NCI-H1694 treated with DMSO at 0.1 percent for 48 hours (cell line): ENCODE results near the gene PLXNB3.
"Not testable (repeated sequence)": the region's sequence is repeated elsewhere in the genome, so short reads cannot be mapped to it uniquely, and the experiment has no call there.

Experiments
- DNase-seq: peaks from one replicate; lab custom pipeline; 2025; lab: John Stamatoyannopoulos, UW

Gene PLXNB3

DNA sequence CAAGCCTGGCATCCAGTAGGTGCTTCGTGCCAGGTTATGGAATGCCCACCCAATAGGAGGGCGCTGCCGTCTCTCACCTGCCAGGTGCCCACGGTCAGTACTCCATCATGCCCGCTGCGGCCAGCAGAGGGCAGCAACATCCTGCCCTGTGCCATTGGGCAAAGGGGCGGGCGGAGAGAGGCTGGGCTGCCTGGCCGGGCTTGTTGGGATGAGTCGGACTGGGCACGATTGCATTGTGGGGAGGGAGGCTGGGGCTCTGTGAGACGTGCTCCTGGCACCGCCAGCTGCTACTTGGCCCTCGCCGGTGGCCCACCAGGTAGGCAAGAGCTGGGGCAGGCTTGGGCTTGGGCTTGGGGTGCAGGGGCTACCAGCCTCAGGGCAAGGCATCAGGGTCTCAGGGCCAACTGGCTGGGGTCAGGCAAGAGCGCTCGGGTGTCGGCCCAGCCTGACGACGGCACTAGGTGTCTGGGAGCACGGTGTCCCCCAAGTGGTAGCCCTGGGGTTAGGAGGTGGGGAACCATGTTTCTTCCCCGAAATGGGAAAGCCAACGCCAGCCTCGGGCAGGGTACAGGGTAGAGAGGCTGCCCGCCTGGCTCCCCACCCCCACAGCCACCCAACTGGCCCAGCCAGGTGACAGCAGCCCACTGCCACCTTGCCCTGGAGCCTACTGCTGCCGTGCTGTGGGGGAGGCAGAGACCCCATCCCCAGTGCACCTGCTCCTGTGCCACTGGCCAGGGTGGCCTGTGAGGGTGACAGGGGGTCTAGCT, at the start of gene PLXNB3:
TSS of gene PLXNB3 (plus strand) at position 261 of the 767 bp plus-strand sequence. CDS start 1,287 bp downstream, outside the sequence.
- DNase-seq, result peak; percentile 56

- DNase-seq, result no peak
Measured at GRCh38 chrX:153714256-153714655, 49.8 kb upstream of the PLXNB3 start.

DNA sequence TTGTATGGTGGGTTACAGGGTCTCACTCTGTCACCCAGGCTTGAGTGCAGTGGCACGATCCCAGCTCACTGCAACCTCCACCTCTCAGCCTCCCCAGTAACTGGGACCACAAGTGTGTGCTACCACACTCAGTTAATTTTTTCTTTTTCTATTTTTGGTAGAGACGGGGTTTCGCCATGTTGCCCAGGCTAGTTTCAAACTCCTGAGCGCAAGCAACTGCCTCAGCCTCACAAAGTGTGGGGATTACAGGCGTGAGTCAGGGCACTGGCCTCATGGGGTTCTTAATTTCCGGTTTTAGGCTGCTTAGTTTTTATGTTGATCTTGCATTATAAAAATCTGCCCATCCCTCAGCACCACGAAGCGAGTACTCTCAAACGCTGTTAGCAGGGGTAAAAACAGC, 46.6 kb upstream of the PLXNB3 start:
- DNase-seq, result no peak

DNA sequence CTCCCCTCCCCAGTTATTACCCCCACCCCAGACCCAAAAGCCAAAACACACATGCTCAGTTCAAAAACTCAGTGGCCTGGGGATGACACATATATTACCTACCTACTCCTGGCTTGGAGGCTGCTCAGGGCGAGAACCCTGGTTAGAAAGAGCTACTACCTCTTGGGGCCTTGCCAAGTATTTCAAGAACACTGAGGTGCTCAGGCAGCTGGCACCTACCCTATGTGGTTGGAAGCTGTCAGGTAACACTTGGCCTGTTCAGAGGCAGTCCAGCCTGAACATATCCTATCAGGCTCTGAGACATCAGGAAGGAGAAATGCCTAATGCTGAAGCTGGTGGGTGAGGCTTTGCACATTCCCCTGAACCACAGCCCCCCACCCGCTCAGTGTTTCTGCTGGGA, 44.8 kb upstream of the PLXNB3 start:
- DNase-seq, result no peak

GRCh38 chrX:153719701-153720100, 44.3 kb upstream of the PLXNB3 start:
- DNase-seq, result no peak

- DNase-seq, result no peak
Measured at GRCh38 chrX:153722704-153723350, 41.2 kb upstream of the PLXNB3 start.

- peak; percentile 35 for DNase-seq
Measured at GRCh38 chrX:153723351-153724251, 40.4 kb upstream of the PLXNB3 start.

DNA sequence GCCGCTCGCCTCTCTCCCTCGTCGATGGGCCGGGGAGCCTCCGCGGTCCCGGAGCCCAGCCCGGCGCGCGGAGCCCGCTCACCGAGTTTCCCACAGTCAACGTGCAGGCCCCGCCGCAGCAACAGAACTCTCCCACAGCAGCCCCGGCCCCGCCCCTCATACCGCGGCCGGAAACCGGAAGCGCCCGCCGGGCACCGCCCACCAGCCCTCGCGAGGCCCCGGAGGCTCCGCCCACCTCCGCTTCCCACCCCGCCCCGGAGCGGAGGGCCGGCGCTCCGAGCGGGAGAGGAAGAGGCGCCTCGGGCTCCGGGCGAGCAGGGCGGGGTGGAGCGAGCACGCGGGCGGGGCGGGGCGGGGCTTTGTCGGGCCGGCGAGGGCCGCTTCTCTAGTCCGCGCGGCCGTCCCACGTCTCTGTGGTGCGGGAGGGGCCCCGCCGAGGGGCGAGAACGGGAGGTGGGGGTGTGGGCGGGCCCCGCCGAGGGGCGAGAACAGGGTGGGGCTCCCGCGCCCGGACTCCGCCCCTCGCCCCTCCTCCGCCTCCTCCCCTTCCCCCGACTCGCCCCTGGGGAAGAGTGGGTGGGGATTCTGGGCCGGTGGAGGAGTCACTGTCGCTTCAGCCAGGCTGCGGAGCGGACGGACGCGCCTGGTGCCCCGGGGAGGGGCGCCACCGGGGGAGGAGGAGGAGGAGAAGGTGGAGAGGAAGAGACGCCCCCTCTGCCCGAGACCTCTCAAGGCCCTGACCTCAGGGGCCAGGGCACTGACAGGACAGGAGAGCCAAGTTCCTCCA, 39.6 kb upstream of the PLXNB3 start, which contains the start of the genes ABCD1 and BCAP31:
TSS of gene ABCD1 (plus strand) at position 605 of the 787 bp plus-strand sequence. CDS start 411 bp downstream, outside the sequence.
TSS of gene BCAP31 (minus strand) at position 136 of the 787 bp plus-strand sequence. CDS start 1,143 bp downstream, outside the sequence.
- peak; percentile 76 for DNase-seq

DNA sequence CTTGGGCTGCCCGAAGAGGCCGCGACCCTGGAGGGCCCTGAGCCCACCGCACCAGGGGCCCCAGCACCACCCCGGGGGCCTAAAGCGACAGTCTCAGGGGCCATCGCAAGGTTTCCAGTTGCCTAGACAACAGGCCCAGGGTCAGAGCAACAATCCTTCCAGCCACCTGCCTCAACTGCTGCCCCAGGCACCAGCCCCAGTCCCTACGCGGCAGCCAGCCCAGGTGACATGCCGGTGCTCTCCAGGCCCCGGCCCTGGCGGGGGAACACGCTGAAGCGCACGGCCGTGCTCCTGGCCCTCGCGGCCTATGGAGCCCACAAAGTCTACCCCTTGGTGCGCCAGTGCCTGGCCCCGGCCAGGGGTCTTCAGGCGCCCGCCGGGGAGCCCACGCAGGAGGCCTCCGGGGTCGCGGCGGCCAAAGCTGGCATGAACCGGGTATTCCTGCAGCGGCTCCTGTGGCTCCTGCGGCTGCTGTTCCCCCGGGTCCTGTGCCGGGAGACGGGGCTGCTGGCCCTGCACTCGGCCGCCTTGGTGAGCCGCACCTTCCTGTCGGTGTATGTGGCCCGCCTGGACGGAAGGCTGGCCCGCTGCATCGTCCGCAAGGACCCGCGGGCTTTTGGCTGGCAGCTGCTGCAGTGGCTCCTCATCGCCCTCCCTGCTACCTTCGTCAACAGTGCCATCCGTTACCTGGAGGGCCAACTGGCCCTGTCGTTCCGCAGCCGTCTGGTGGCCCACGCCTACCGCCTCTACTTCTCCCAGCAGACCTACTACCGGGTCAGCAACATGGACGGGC, 38.8 kb upstream of the PLXNB3 start:
- no peak for DNase-seq

DNA sequence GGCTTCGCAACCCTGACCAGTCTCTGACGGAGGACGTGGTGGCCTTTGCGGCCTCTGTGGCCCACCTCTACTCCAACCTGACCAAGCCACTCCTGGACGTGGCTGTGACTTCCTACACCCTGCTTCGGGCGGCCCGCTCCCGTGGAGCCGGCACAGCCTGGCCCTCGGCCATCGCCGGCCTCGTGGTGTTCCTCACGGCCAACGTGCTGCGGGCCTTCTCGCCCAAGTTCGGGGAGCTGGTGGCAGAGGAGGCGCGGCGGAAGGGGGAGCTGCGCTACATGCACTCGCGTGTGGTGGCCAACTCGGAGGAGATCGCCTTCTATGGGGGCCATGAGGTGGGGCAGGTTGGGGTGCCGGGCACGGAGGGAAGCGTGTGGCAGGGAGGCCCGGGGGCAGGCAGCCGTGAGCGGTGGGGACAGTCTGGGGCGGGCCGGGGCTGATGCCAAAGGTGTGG, 38.2 kb upstream of the PLXNB3 start:
- DNase-seq, result no peak

DNA sequence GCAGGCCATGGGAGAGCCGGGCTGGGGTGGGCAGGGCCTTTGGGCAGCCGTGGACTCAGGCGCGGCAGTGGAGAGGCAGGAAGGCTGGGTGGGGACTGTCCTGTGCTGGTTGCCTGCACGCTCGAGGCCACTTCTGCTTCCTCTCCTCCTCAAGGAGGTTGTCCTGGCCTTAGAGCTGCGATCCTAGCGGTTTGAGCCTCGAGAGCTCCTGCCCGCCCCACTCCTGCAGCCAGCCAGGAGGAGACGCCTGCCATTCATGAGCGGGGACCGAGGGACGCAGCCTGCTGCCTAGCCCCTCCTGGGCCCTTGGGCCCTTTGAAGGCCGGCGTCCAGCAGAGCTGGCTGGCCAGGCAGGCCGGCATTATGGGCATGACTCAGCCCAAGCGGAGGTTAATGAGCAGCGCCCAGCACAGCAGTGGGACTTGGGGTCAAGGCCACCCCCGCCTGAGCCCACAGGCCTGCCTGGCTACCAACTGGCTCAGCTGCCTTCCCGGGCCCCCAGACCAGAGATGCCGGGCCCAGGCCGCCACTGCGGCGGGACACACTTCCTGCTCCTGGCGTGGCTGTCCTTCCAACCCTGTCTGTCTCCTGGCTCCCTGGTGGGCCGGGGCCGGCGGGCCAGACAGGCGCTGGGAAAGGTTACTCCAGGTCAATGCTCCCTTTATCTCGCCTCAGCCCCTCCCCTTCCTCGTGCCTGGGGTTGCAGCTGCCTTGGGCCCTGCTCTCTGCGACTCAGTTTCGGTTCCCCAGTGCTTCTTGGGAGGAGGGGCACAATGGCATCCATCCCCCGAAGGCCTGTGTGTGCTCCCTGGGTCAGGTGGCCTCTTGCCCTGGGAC, 37.5 kb upstream of the PLXNB3 start:
- no peak for DNase-seq

- no peak for DNase-seq
Measured at GRCh38 chrX:153727123-153727931, 36.7 kb upstream of the PLXNB3 start.

DNA sequence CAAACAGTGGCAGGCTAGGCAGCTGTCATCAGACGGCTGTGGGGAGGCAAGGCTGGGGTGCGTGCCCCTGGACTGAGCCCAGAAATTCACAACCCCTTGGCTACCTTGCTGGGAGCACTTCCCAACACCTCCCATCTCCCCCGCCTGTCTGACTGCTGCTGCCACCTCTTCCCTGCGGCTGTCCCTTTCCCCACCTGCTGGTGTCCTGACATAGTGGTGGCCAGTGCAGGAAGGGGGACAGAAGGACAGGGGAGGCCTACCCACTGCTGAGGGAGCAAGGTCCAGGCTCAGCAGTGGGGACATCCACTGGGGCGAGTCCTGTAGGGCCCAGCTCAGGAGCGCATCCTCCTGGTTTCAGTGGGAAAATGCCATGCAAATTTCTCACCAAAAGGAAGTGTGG, 36.0 kb upstream of the PLXNB3 start:
- no peak for DNase-seq

DNA sequence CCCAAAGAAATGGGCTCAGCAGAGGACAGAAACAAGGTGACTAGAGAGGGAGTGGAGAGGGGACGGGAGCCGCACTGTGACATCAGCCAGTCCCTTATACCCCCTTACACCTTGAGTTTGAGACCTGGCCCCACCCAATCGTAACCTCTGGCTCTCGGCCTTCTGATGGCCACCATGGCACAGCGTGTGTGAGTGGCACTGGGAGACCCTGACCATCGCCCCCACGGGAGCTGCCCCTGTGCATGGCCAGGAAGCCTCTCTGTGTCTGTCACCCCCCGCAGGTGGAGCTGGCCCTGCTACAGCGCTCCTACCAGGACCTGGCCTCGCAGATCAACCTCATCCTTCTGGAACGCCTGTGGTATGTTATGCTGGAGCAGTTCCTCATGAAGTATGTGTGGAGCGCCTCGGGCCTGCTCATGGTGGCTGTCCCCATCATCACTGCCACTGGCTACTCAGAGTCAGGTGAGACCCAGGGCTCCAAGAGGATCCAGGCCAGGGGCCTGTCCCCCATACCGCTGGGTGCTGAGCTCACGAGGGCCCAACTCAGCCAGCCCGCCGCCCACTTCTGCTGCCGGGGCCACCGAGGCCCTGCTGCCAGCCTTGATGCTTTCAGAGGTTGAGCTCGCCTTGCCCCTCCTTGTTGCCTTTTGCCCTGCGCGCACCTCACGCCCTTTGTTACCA, 35.0 kb upstream of the PLXNB3 start:
- DNase-seq, result no peak

GRCh38 chrX:153730115-153730514, 33.9 kb upstream of the PLXNB3 start:
- not testable (repeated sequence) for DNase-seq

DNA sequence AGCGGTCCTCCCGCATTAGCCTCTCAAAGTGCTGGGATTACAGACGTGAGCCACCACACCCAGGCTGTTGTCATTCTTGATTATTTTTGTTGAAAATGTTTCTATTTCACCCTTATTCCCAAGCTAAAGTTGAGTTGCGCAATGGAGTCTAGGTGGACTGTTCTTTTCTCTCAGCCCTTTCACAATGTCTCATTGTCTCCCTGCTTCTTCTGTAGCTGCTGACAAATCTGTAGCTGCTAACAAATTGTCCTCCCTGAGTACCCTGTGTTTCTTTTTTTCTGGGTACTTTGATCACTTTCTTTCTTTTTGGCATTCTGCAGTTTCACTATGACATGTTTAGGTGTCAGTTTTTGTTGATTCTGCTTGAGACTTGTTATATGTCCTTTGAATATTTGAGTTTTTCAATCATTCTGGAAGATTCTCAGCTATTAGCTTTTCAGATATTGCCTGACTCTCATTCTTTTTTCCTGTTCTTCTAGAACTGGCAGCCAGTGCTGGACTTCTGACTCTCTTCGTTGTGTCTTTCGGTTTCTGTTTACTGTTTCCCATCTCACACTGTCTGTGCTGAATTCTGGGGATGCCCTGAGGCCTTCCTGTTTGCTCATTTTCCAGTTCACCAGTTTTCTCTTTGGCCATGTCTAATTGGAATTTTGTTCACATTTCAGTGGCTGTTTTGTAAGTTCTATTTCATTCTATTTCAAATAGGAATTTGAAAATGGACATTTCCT, 32.8 kb upstream of the PLXNB3 start:
- DNase-seq, result no peak

- DNase-seq, result no peak
Measured at GRCh38 chrX:153731845-153732215, 32.2 kb upstream of the PLXNB3 start.
